ENCODE data around the gene GAB2.

- TF ChIP-seq CTCF (conservative IDR thresholded peaks at IDR 0.05) (no peak), ZFX (IDR thresholded peaks at IDR 0.05) (no peak)
These were observed 78.9 kb downstream of the GAB2 start for GRCh38 chr11:78338702-78339101.
